Spleen (tissue), 11 donors: ENCODE data around the gene SALL4. TPM values are rescaled to one million over a fixed set of nuclear protein-coding genes. Genes with fewer than 3 reads are reported as not detected.
A peak's percentile ranks its signal among the peaks of the same experiment; 100 is the strongest.

Experiments
- DNase-seq: peaks from one replicate; pipeline ENCODE4 v3.0.0-alpha.2; 2020
- H3K27ac ChIP-seq, 8 donors: fragments of 200-600 bp; sonication (generic) in 7 of 8; 1 replicate in 4 of 8; 2 replicates in 4 of 8; pipeline versions ENCODE4 v1.5.0 to v1.8.0; 2016 to 2021; ENCODE audit warnings: inconsistent platforms in 4 of 8, mild to moderate bottlenecking in 4 of 8, moderate library complexity in 1 of 8
- H3K27me3 ChIP-seq, 7 donors: fragments of 200-600 bp; sonication (generic) in 6 of 7; replicated peaks in 1 of 7; 1 replicate in 4 of 7; 2 replicates in 3 of 7; pipeline versions ENCODE4 v1.5.0 to v1.8.0; 2016 to 2021; ENCODE audit warnings: inconsistent platforms in 3 of 7, mild to moderate bottlenecking in 1 of 7
- H3K36me3 ChIP-seq, 6 donors: fragments of 200-600 bp; sonication (generic) in 5 of 6; 1 replicate in 4 of 6; 2 replicates in 2 of 6; pipeline versions ENCODE4 v1.5.0 to v1.8.0; 2016 to 2021; ENCODE audit warnings: inconsistent platforms in 2 of 6
- H3K4me1 ChIP-seq, 6 donors: fragments of 200-600 bp; sonication (generic) in 5 of 6; 1 replicate in 3 of 6; 2 replicates in 3 of 6; pipeline versions ENCODE4 v1.5.0 to v1.8.0; 2016 to 2021; ENCODE audit warnings: inconsistent platforms in 3 of 6
- H3K4me3 ChIP-seq, 8 donors: fragments of 200-600 bp; sonication (generic) in 7 of 8; 1 replicate in 4 of 8; 2 replicates in 4 of 8; pipeline versions ENCODE4 v1.5.0 to v1.8.0; 2016 to 2021; ENCODE audit warnings: inconsistent platforms in 4 of 8, mild to moderate bottlenecking in 4 of 8, moderate library complexity in 2 of 8
- H3K9me3 ChIP-seq, 8 donors: fragments of 200-600 bp; sonication (generic) in 7 of 8; 1 replicate in 4 of 8; 2 replicates in 4 of 8; pipeline versions ENCODE4 v1.5.0 to v1.8.0; 2016 to 2021; ENCODE audit warnings: inconsistent platforms in 4 of 8
- CTCF ChIP-seq, 11 experiments: fragments of 200-600 bp in 7 of 11; fragments of 450-650 bp in 4 of 11; sonication (generic) in 4 of 11; IDR thresholded peaks in 8 of 11; conservative IDR thresholded peaks in 3 of 11; 1 replicate in 7 of 11; 2 replicates in 4 of 11; pipeline versions ENCODE4 v1.4.0 to v1.8.0; 2016 to 2021; ENCODE audit warnings: antibody characterized with exemption in 11 of 11, inconsistent platforms in 4 of 11, mild to moderate bottlenecking in 1 of 11
- POLR2A ChIP-seq, 3 donors: fragments of 450-650 bp; IDR thresholded peaks; one replicate each; pipeline ENCODE4 v1.5.1; 2017; ENCODE audit warnings: antibody characterized with exemption in 3 of 3, mild to moderate bottlenecking in 1 of 3
- POLR2AphosphoS5 ChIP-seq, 3 donors: sonication (generic); formaldehyde crosslinking; IDR thresholded peaks; one replicate each; pipeline ENCODE4 v1.5.1; 2017; ENCODE audit warnings: antibody characterized with exemption in 3 of 3
- WGBS, 5 donors: extraction: QIAGEN DNeasy Blood & Tissue Kit in 3 of 5; methylation state at CpG; one replicate each; pipeline versions ENCODE4 v1.1.5 to v1.1.7; 2013 to 2018; 5-methylcytosine and 5-hydroxymethylcytosine counted together
- intact Hi-C: fragments of 100-400 bp; cut with DNase I; formaldehyde crosslinking; loops from one replicate; pipeline ENCODE4 v1.15.0; 2023; ENCODE audit warnings: low total_unique reads
- polyA plus RNA-seq, 3 donors: library from polyadenylated mRNA; stranded (reverse); fragments of 200-250 nt; gene quantifications; one replicate each; pipeline ENCODE4 v1.2.1, GENCODE V29; 2013
- total RNA-seq, 7 donors: library from RNA; depleted of rRNA in 3 of 7; stranded (reverse); fragments of >200 nt in 3 of 7; fragmentation: NEBNext Ultra II Directional in 4 of 7; extraction: Animal tissue kit (Norgen Biotek cat#: 25700) in 4 of 7; gene quantifications; one replicate each; pipeline versions ENCODE4 v1.1.0 to v1.2.1, GENCODE V29; 2016 to 2021
- donor health status: healthy with polysubstance abuse.
- donor health status: DM: no; HTN: no; CAD: no; lungs with moderate emphysema.
- donor health status: DM: no; HTN: no; CAD: no.
- donor health status: Bipolar disorder and iron deficiency.
- donor health status: healthy.
- donor health status: DM: no; HTN: no; CAD: no.
- donor health status: DM: yes; HTN: yes; CAD: no.

SALL4 gene
- total and polyA plus RNA-seq, 10 donors, result 0.06 to 2.3 (median 0.42) TPM

- no peak for DNase-seq
- intact Hi-C loops, result no loop called here
- Histone ChIP-seq H3K27ac (no peak overlapping the region), H3K4me1 (peaks cover 7 to 31% (median 22%) of the 10 kb centered on the region in 6 donors), H3K9me3 (no peaks in the 10 kb centered on the region), H3K27me3 (peaks cover 3 to 68% (median 41%) of the 10 kb centered on the region in 7 donors), H3K4me3 (no peak overlapping the region), H3K36me3 (no peaks in the 10 kb centered on the region)
- TF ChIP-seq POLR2AphosphoS5 (IDR thresholded peaks at IDR 0.05), result no peak
- 78 to 90% (median 87%) methylated on average over 4 of the region's 4 CpGs for WGBS, 5 donors
These were observed 980 bp upstream of the SALL4 start for GRCh38 chr20:51803148-51803854.

- Histone ChIP-seq H3K27ac (no peak overlapping the region), H3K27me3 (peaks cover 3 to 77% (median 41%) of the 10 kb centered on the region in 7 donors), H3K36me3 (no peaks in the 10 kb centered on the region), H3K4me1 (peaks cover 7 to 31% (median 22%) of the 10 kb centered on the region in 6 donors), H3K9me3 (no peaks in the 10 kb centered on the region), H3K4me3 (peak overlapping the region in 7 of 8 donors; percentile 5 to 66 (median 39))
- 7 to 17% (median 13%) methylated on average over 8 of the region's 8 CpGs for WGBS, 5 donors
- no peak for TF ChIP-seq CTCF (IDR thresholded peaks at IDR 0.05 in 8 of 11, conservative IDR thresholded peaks at IDR 0.05 in 3 of 11)
- intact Hi-C loops, result no loop called here
- no peak for DNase-seq
These were observed 548 bp downstream of the SALL4 start for GRCh38 chr20:51801823-51802123.

- DNase-seq, result no peak
- peaks cover 3 to 77% (median 41%) of the 10 kb centered on the region in 7 donors for H3K27me3 ChIP-seq
These were observed 1.0 kb downstream of the SALL4 start for GRCh38 chr20:51801122-51801822.

GRCh38 chr20:51800872-51801121 is 1.5 kb downstream of the SALL4 start:
- DNase-seq, result no peak
- Histone ChIP-seq H3K27me3 (peaks cover 3 to 74% (median 41%) of the 10 kb centered on the region in 7 donors), H3K4me3 (peak overlapping the region; percentile 5 to 66 (median 38)), H3K9me3 (no peaks in the 10 kb centered on the region), H3K36me3 (no peaks in the 10 kb centered on the region), H3K27ac (no peak overlapping the region), H3K4me1 (peaks cover 7 to 31% (median 22%) of the 10 kb centered on the region in 6 donors)
- WGBS, 5 donors, result 0 to 9% (median 1%) methylated on average over 18 of the region's 18 CpGs
- intact Hi-C loops, result no loop called here
- TF ChIP-seq POLR2AphosphoS5 (IDR thresholded peaks at IDR 0.05) (no peak), POLR2A (IDR thresholded peaks at IDR 0.05) (no peak), CTCF (IDR thresholded peaks at IDR 0.05 in 8 of 11, conservative IDR thresholded peaks at IDR 0.05 in 3 of 11) (no peak)

More at GRCh38 chr20:51801122-51801822, 1.0 kb downstream of the SALL4 start:
- H3K4me3 ChIP-seq, result peak overlapping the region; percentile 5 to 66 (median 38)
- H3K9me3 ChIP-seq, result no peaks in the 10 kb centered on the region
- 0 to 3% (median 1%) methylated on average over 41 to 59 of the region's 59 CpGs for WGBS, 5 donors
- no peaks in the 10 kb centered on the region for H3K36me3 ChIP-seq
- peaks cover 7 to 31% (median 22%) of the 10 kb centered on the region in 6 donors for H3K4me1 ChIP-seq
- TF ChIP-seq POLR2A (IDR thresholded peaks at IDR 0.05) (no peak), POLR2AphosphoS5 (IDR thresholded peaks at IDR 0.05) (no peak), CTCF (IDR thresholded peaks at IDR 0.05 in 8 of 11, conservative IDR thresholded peaks at IDR 0.05 in 3 of 11) (no peak)
- intact Hi-C loops, result no loop called here
- no peak overlapping the region for H3K27ac ChIP-seq
